ENCODE data around the gene NFYA. TPM values are rescaled to one million over a fixed set of nuclear protein-coding genes. Genes with fewer than 3 reads are reported as not detected.

Gene NFYA
- total RNA-seq, 1 experiment from 2014 or later: 28.7 TPM

DNA sequence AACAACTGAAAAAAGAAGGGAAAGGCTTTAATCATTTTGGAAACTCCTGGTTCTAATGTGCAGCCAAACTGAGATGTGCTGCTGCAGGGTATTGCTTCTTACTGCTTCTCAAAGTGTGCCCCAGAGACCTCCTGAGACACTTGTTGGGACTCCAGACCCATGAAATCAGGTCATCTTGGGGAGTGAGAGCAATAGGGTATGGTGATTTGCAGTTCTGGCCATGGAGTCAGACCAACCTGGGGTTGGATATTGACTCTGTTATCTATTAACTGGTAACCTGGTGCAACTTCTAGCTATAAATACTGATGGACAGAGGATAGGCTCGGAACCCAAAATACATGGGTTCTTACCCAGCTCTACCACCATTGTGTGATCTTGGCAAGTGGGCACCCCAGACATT lies 26.7 kb upstream of the NFYA start:
- Histone ChIP-seq H3K79me2 (ENCODE audit: insufficient read depth, low read length) (no peaks in the 10 kb centered on the region), H3K9me3 (ENCODE audit: control insufficient read depth in 1 of 2, insufficient read depth in 1 of 2, low read depth in 1 of 2, low read length in 2 of 2) (no peaks in the 10 kb centered on the region), H3K36me3 (ENCODE audit: control insufficient read depth in 1 of 2, insufficient read depth in 2 of 2, low read length in 2 of 2) (no peaks in the 10 kb centered on the region), H3K27me3 (ENCODE audit: insufficient read depth, low read length) (no peaks in the 10 kb centered on the region), H3K27ac (ENCODE audit: low read depth, low read length) (no peak overlapping the region), H2AFZ (ENCODE audit: low read depth, low read length, poor library complexity, severe bottlenecking) (no peak overlapping the region), H3K9me2 (ENCODE audit: insufficient read depth) (no peaks in the 10 kb centered on the region), H3K4me3 (replicated peaks in 1 of 2; ENCODE audit: low read depth in 1 of 2, low read length in 2 of 2) (no peak overlapping the region), H3K9ac (ENCODE audit: low read length) (no peak overlapping the region), H3K4me2 (ENCODE audit: low read length) (no peak overlapping the region), H3K4me1 (ENCODE audit: control insufficient read depth in 1 of 2, insufficient read depth in 2 of 2, low read length in 2 of 2) (peaks cover under 1 to 4% of the 10 kb centered on the region in 2 experiments; a peak in 3 of 4 replicates), H4K20me1 (ENCODE audit: insufficient read depth) (no peaks in the 10 kb centered on the region)
- CTCF ChIA-PET: interaction anchor here (0.9 to 2.1 kb wide), 3 partner anchors 11 to 30 kb away, joined by 3 to 7 read pairs (median 3); no protein-coding TSS in a partner anchor
- ATAC-seq (no peak), DNase-seq (ENCODE audit: low read depth, low spot score) (no peak)
- intact Hi-C loops (cut with micrococcal nuclease): no loop called here
- TF ChIP-seq ZNF274 (IDR thresholded peaks at IDR 0.05; ENCODE audit: low read depth, low read length) (no peak), SRF (IDR thresholded peaks at IDR 0.05; ENCODE audit: low read depth) (no peak), ELF1 (IDR thresholded peaks at IDR 0.05; ENCODE audit: borderline replicate concordance, low read depth) (no peak), JUND (IDR thresholded peaks at IDR 0.05) (no peak), SIN3A (IDR thresholded peaks at IDR 0.05; ENCODE audit: low read depth) (no peak), POLR2AphosphoS5 (IDR thresholded peaks at IDR 0.05; ENCODE audit: low read depth, low read length) (no peak), CBX3 (IDR thresholded peaks at IDR 0.05; ENCODE audit: low read depth) (no peak), ZFX (IDR thresholded peaks at IDR 0.05) (no peak), TCF7L2 (IDR thresholded peaks at IDR 0.05; ENCODE audit: borderline replicate concordance, extremely low read depth, insufficient read depth, insufficient read length) (no peak), EGR1 (IDR thresholded peaks at IDR 0.05; ENCODE audit: low read depth) (no peak), SP1 (IDR thresholded peaks at IDR 0.05; ENCODE audit: low read depth) (no peak), EZH2phosphoT487 (IDR thresholded peaks at IDR 0.05; ENCODE audit: borderline replicate concordance) (no peak), FOSL1 (IDR thresholded peaks at IDR 0.05; ENCODE audit: low read depth) (no peak)
- TF ChIP-seq, protein P1, sequence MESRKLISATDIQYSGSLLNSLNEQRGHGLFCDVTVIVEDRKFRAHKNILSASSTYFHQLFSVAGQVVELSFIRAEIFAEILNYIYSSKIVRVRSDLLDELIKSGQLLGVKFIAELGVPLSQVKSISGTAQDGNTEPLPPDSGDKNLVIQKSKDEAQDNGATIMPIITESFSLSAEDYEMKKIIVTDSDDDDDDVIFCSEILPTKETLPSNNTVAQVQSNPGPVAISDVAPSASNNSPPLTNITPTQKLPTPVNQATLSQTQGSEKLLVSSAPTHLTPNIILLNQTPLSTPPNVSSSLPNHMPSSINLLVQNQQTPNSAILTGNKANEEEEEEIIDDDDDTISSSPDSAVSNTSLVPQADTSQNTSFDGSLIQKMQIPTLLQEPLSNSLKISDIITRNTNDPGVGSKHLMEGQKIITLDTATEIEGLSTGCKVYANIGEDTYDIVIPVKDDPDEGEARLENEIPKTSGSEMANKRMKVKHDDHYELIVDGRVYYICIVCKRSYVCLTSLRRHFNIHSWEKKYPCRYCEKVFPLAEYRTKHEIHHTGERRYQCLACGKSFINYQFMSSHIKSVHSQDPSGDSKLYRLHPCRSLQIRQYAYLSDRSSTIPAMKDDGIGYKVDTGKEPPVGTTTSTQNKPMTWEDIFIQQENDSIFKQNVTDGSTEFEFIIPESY (IDR thresholded peaks at IDR 0.05; ENCODE audit: extremely low read depth, insufficient replicate concordance, low read length): no peak
- TF ChIP-seq, protein P2, sequence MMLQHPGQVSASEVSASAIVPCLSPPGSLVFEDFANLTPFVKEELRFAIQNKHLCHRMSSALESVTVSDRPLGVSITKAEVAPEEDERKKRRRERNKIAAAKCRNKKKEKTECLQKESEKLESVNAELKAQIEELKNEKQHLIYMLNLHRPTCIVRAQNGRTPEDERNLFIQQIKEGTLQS (IDR thresholded peaks at IDR 0.05): no peak
- TF ChIP-seq, protein P3, sequence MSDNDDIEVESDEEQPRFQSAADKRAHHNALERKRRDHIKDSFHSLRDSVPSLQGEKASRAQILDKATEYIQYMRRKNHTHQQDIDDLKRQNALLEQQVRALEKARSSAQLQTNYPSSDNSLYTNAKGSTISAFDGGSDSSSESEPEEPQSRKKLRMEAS (IDR thresholded peaks at IDR 0.05): no peak
- POLR2A ChIA-PET: interaction anchor here (0.9 kb wide), 1 partner anchor 10 kb away, joined by 3 read pairs; no protein-coding TSS in a partner anchor
- RAD21 ChIA-PET (ENCODE audit: low non-redundant PET in 1 of 2, low total read pairs in 2 of 2, uncharacterized antibody in 2 of 2, unreplicated experiment in 2 of 2): no interaction called here
- BruUV-seq (replicated peaks): no TSS peak

Measured in HCT116 (cell line).